ENCODE results near the gene AKT3. TPM values are rescaled to one million over a fixed set of nuclear protein-coding genes. Genes with fewer than 3 reads are reported as not detected.
A peak's percentile ranks its signal among the peaks of the same experiment; 100 is the strongest.

AKT3 gene
- total and polyA plus RNA-seq, 2 experiments from 2014 or later, result 4.5 to 18.5 TPM

GRCh38 chr1:243713470-243714186 is 136.4 kb downstream of the AKT3 start (continued):
- TF ChIP-seq REST (IDR thresholded peaks at IDR 0.05; ENCODE audit: unreplicated experiment), result no peak

- no peaks in the 10 kb centered on the region for H3K9me2 ChIP-seq (ENCODE audit: insufficient read depth)
- DNase-seq (ENCODE audit: low spot score) (no peak), ATAC-seq (no peak)
- H3K79me2 ChIP-seq (replicated peaks; ENCODE audit: insufficient read depth), result no peaks in the 10 kb centered on the region
- no peak overlapping the region for H3K4me2 ChIP-seq
- no peak for TF ChIP-seq POLR2AphosphoS5 (IDR thresholded peaks at IDR 0.05; ENCODE audit: low read depth)
- no peak for TF ChIP-seq NANOG (IDR thresholded peaks at IDR 0.05; ENCODE audit: borderline replicate concordance)
- no peak for TF ChIP-seq JUNB (IDR thresholded peaks at IDR 0.05; ENCODE audit: unreplicated experiment)
- TF ChIP-seq CTCF (conservative IDR thresholded peaks at IDR 0.05; ENCODE audit: low read depth in 2 of 2), result peak in 1 of 2 experiments; percentile 63; a peak in 2 of 4 replicates
- no peaks in the 10 kb centered on the region for H3K36me3 ChIP-seq (ENCODE audit: insufficient read depth)
- no peaks in the 10 kb centered on the region for H3K27me3 Mint-ChIP-seq (ENCODE audit: insufficient read depth, low read depth, poor library complexity)
- H2AFZ ChIP-seq, result no peak overlapping the region
- no peak overlapping the region for H3K27ac Mint-ChIP-seq
- peaks cover 29% of the 10 kb centered on the region for H3K4me1 ChIP-seq (ENCODE audit: insufficient read depth)
- no peak overlapping the region for H3K27ac ChIP-seq (ENCODE audit: low read depth)
- H3K4me3 Mint-ChIP-seq, result no peak overlapping the region
- H3K4me3 ChIP-seq, result no peak overlapping the region
- H3K36me3 Mint-ChIP-seq (ENCODE audit: low read depth), result no peaks in the 10 kb centered on the region
- H4K20me1 ChIP-seq (replicated peaks; ENCODE audit: insufficient read depth), result no peaks in the 10 kb centered on the region
- no peaks in the 10 kb centered on the region for H3F3A ChIP-seq (replicated peaks; ENCODE audit: low read depth)
- no peaks in the 10 kb centered on the region for H3K9me3 Mint-ChIP-seq
- peaks cover 39% of the 10 kb centered on the region for H3K4me1 Mint-ChIP-seq
- H3K27me3 ChIP-seq (ENCODE audit: insufficient read depth), result no peaks in the 10 kb centered on the region
These were observed 137.1 kb downstream of the AKT3 start for GRCh38 chr1:243712941-243713340.

GRCh38 chr1:243712242-243712641 is 137.8 kb downstream of the AKT3 start:
- no peaks in the 10 kb centered on the region for H4K20me1 ChIP-seq (replicated peaks; ENCODE audit: insufficient read depth)
- Mint-ChIP-seq H3K27ac (no peak overlapping the region), H3K4me1 (peaks cover 35% of the 10 kb centered on the region), H3K4me3 (no peak overlapping the region), H3K36me3 (ENCODE audit: low read depth) (no peaks in the 10 kb centered on the region), H3K9me3 (no peaks in the 10 kb centered on the region), H3K27me3 (ENCODE audit: insufficient read depth, low read depth, poor library complexity) (no peaks in the 10 kb centered on the region)
- DNase-seq (ENCODE audit: low spot score) (no peak), ATAC-seq (no peak)
- H2AFZ ChIP-seq, result no peak overlapping the region
- H3K27ac ChIP-seq (ENCODE audit: low read depth), result no peak overlapping the region
- no peak overlapping the region for H3K4me3 ChIP-seq
- no peaks in the 10 kb centered on the region for H3F3A ChIP-seq (replicated peaks; ENCODE audit: low read depth)
- H3K27me3 ChIP-seq (ENCODE audit: insufficient read depth), result no peaks in the 10 kb centered on the region
- no peaks in the 10 kb centered on the region for H3K36me3 ChIP-seq (ENCODE audit: insufficient read depth)
- H3K4me2 ChIP-seq, result no peak overlapping the region
- H3K4me1 ChIP-seq (ENCODE audit: insufficient read depth), result peaks cover 23% of the 10 kb centered on the region
- H3K79me2 ChIP-seq (replicated peaks; ENCODE audit: insufficient read depth), result no peaks in the 10 kb centered on the region
- no peaks in the 10 kb centered on the region for H3K9me2 ChIP-seq (ENCODE audit: insufficient read depth)
- TF ChIP-seq CREB1 (CRISPR knock-in tag; IDR thresholded peaks at IDR 0.05; ENCODE audit: low read depth), result no peak
- no peak for TF ChIP-seq ZNF114 (CRISPR knock-in tag; IDR thresholded peaks at IDR 0.05)
- no peak for TF ChIP-seq JUNB (IDR thresholded peaks at IDR 0.05; ENCODE audit: unreplicated experiment)
- TF ChIP-seq NANOG (IDR thresholded peaks at IDR 0.05; ENCODE audit: borderline replicate concordance), result no peak
- no peak for TF ChIP-seq REST (IDR thresholded peaks at IDR 0.05; ENCODE audit: unreplicated experiment)

All from GM23338 (cell line).